NCI-H1694 (cell line): ENCODE results near the gene HIVEP2.
A peak's percentile ranks its signal among the peaks of the same experiment; 100 is the strongest.

ENCODE experiments used
- DNase-seq: peaks from one replicate; lab custom pipeline; 2025; lab: John Stamatoyannopoulos, UW

Gene HIVEP2

DNA sequence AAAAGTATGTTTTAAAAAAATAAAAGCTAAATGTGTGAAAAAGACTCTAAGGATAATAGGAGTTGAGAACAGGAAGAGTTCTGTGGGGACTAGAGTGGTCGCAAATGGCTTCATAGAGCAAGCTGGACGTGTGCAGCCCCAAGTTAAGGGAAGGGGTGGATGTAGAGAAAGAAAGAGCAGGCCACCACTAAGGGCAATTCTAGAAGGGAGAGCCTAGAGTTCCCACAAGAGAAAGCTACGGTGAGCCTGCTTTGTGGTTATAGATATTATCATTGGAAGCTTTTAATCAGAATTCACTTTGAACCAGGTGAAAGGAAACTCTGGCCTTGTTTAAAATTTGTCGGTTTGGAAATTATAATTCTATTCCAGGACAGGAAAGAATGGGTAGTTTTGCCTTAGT, 101.6 kb downstream of the HIVEP2 start:
- no peak for DNase-seq

DNA sequence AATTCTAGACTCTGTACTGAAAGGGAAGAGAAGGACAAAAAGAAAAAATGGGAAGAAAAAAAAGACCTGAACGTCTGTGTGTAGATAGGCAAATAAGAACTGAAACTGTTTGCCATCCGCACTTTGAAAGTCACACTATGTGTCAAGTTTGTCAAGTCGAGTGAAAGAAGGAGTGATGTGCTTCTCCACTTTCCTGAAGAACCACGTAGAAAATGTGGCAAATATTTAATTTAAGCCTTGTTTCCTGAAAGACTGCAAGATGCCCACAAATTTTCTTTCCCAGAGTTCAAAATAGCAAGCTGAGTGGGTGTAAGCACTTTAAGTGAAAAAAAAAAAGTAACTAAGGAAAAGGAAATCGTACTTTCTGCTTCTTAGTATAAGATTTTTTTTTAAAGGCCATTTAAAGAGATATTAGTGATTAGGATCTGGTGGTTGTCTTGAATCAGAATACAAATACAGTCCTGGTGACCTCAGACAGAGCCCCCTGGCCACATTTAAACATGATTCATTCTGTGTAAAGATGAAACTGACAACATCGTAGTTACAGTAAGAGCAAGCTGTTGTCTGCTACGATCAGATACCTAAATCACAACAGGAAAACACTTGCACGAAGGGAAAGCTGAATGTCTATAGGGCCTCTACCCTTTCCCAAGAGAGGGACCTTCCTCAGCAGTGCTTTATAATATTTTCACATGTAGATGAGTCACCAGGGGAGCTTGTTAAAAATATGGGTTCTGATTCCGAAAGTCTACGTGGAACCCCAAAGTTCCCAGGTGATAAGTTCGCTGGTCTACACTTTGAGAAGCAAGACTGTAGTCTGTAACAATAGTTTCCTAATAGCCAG, 102.3 kb downstream of the HIVEP2 start:
- no peak for DNase-seq

- no peak for DNase-seq
Measured at GRCh38 chr6:142841915-142842314, 103.1 kb downstream of the HIVEP2 start.

- no peak for DNase-seq
Measured at GRCh38 chr6:142839686-142840040, 105.3 kb downstream of the HIVEP2 start.

DNA sequence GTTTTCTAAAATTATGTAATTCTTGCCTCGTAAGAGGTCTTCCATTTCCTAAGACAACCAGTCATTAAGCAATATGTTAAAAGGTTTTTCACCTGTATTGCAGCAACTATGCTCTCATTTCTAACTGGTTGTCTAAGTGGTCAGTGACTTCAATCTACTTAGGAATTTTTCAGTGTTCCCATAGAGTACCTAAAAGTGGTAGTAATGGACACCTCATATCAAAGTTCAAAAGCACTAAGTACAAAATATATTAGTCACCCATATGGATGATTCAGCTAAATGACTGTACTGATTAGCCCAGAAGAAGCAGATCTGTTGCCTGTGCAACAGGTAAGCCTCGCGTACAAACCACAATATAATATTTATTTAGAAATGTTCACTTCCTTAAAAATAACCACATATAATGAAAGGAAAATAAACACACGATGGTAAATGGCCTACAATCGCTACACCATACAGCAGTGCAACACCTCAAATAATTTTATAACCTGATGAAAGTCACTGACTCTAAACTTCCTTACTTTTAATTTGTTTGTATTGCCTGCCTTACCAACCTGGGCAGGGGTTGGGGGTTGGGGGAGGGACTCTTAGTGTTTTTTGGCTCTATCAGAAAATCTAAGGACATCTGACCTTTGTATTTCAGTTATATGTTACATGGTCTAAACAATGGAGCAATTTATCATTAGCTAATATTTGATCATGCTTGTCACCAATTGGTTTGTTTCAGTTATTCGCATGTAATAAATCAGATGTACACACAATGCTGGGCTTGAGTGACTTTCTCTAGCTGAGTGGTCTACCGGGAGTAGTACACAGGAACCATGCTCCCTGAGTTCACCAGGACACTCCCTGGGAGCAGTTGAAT, 105.9 kb downstream of the HIVEP2 start:
- no peak for DNase-seq

GRCh38 chr6:142835787-142836535, 109.0 kb downstream of the HIVEP2 start:
- no peak for DNase-seq

- DNase-seq = no peak
Measured at GRCh38 chr6:142834853-142835252, 110.1 kb downstream of the HIVEP2 start.

DNA sequence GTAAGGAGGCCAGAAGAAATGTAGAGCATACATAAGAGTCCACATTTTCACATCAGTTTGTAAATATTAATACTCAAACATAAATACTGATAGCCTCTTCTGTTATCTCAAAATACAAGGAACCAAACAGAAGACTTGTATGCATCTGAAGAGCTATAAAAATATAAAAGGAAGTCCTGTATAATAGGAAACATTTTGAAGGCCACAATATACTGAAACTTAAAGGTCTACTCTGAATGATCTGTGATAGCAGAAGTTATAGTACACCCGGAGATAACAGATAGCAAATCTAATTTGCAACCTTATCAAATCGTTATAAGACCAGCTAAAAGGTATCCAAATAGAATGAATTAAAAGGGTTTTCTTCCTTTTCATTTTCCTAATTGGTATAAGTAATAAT, 111.2 kb downstream of the HIVEP2 start:
- no peak for DNase-seq

GRCh38 chr6:142833054-142833453, 111.9 kb downstream of the HIVEP2 start:
- DNase-seq = no peak

- DNase-seq = no peak
Measured at GRCh38 chr6:142830807-142831206, 114.2 kb downstream of the HIVEP2 start.

- DNase-seq = no peak
Measured at GRCh38 chr6:142830116-142830710, 114.8 kb downstream of the HIVEP2 start.

DNA sequence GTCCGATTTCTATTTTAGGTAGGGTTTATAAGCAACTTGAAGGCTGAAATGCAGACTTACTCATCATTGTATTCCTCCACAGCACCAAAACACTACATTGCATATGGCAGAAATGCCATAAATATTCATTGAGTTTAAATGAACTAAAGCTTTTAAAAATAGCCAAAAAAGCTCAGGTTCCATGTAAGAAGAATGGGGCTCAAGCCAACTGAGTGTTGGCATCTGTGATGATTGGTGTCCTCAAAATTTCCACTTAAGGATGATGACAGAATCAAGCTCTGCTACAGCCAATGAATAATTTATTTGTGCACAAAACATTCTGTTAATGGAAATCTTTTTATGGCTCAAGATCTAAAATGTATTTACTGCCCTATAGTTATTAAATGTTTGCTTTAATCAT, 115.4 kb downstream of the HIVEP2 start:
- no peak for DNase-seq

DNA sequence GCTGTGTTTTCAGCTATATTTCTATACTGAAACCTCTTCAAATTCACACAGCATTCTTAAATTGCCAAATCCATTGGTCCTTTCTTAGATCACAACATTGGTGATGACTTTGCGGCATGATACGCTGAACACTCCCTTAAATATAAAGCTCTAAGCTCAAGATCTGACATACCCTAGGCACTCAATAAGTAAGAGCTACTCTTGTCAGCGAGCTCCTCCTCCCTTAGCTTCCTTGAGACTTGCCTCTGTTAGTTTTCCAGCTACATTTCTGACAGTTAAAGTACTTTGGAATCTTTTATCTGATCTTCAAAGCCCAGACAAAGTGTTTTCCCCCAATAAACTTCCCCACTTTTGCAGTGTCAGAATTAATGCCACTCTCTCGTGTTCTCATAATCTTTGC, 117.0 kb downstream of the HIVEP2 start:
- no peak for DNase-seq

DNA sequence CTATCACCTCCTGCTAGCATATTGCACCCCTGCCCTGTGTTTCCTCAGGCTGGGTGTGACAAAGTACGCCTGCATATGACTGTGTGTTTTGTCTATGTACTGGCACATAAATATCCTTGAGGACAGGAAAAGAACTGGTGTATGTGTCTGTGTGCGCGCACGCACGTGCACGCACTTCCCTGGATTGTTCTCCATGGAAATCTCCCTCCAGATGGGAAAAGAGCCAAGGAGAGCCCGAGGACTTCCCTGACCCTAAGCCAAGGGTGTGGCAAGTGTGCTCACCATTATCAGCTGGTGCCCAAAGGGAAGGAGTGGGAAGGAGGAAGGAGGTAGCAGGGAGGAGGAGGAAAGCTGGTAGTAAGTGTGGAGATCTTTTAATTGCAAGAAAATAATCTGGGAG, 117.6 kb downstream of the HIVEP2 start:
- DNase-seq = no peak

GRCh38 chr6:142825760-142826159, 119.2 kb downstream of the HIVEP2 start:
- no peak for DNase-seq

DNA sequence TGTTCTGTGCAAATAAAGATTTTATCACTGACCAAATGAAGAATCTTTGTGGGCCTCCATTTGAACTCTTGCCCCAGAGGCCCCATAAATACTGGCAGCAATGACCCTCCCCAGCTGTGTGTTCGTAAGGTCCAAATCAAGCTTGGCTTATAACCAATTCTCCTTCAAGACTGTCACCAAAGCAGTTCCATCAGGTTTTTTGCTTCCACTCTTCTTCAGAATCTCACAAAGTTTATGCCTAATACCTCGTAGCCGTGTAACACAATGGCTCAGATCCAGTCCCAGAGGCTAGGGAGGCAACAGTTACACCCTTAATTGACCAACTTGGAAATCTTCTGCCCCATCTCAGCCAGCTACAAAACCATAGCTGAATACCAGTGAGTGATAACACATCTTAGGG, 120.5 kb downstream of the HIVEP2 start:
- DNase-seq = no peak

GRCh38 chr6:142823256-142823902, 121.6 kb downstream of the HIVEP2 start:
- no peak for DNase-seq

DNA sequence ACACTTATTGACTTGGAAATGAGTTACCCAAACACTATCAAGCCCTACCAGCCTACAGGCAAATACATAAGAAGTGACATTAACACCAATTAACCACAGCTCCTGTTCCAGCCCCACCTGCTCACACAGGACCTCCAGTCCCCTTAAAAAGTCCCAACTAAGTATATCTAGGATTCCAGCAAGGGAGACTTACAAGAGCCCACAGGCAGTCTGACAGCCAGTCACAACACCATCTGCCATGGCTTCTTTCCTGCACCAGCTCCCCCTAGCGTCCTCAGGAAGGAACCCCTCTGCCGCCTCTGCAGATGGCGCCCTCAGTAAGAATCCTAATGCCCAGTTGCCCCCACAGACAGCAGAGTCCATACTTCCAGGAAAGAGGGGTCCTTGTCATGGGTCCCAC, 122.1 kb downstream of the HIVEP2 start:
- DNase-seq = peak; percentile 52

DNA sequence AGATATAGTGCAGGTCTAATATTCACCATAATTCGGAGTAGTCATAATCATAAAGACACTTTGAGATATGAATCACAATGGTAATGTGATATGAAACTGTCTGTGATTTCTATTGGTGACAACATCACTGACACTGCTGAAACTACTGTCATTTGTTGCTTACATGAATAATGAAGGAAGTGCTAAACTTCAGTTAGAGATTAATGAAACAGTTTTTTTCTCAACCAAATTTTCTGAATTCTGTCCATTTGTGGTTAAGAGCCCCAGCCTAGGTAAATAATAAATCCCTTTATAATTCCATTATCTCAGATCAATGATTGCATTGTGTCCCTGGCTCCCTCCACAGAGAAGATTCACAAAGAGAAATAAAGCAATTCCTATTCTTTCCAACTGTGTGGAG, 122.6 kb downstream of the HIVEP2 start:
- DNase-seq = no peak

GRCh38 chr6:142821860-142822259, 123.1 kb downstream of the HIVEP2 start:
- DNase-seq = no peak

- no peak for DNase-seq
Measured at GRCh38 chr6:142821164-142821716, 123.7 kb downstream of the HIVEP2 start.
